Thyroid gland (tissue), 4 donors: ENCODE measurements around the gene KAT2A. TPM values are rescaled to one million over a fixed set of nuclear protein-coding genes. Genes with fewer than 3 reads are reported as not detected.

Source experiments
- DNase-seq, 2 donors: peaks; one replicate each; pipeline ENCODE4 v3.0.0-alpha.2; 2019
- H3K27ac ChIP-seq, 3 donors: fragments of 200-600 bp; sonication (generic); 1 replicate in 2 of 3; 2 replicates in 1 of 3; pipeline ENCODE4 v1.5.1; 2016 to 2019; ENCODE audit warnings: mild to moderate bottlenecking in 1 of 3, moderate library complexity in 1 of 3
- H3K27me3 ChIP-seq: fragments of 200-600 bp; sonication (generic); one replicate; pipeline ENCODE4 v1.5.1; 2019
- H3K36me3 ChIP-seq, 2 donors: fragments of 200-600 bp; sonication (generic); one replicate each; pipeline ENCODE4 v1.5.1; 2016 to 2019
- H3K4me1 ChIP-seq, 2 donors: fragments of 200-600 bp; sonication (generic); one replicate each; pipeline ENCODE4 v1.5.1; 2017 to 2019
- H3K4me3 ChIP-seq, 3 donors: fragments of 200-600 bp; sonication (generic); replicated peaks in 1 of 3; 1 replicate in 2 of 3; 2 replicates in 1 of 3; pipeline ENCODE4 v1.5.1; 2016; ENCODE audit warnings: mild to moderate bottlenecking in 1 of 3
- H3K9me3 ChIP-seq: fragments of 200-600 bp; sonication (generic); one replicate; pipeline ENCODE4 v1.5.1; 2017
- POLR2A ChIP-seq, 2 donors: fragments of 450-650 bp; IDR thresholded peaks; one replicate each; pipeline ENCODE4 v1.6.1; 2017; ENCODE audit warnings: antibody characterized with exemption in 2 of 2, mild to moderate bottlenecking in 2 of 2, moderate library complexity in 1 of 2
- WGBS, 2 donors: methylation state at CpG; one replicate each; pipeline ENCODE4 v1.1.5; 2017; 5-methylcytosine and 5-hydroxymethylcytosine counted together
- intact Hi-C: fragments of 100-400 bp; cut with DNase I; formaldehyde crosslinking; loops from one replicate; pipeline ENCODE4 v1.15.1; 2023
- total RNA-seq, 4 donors: library from RNA; depleted of rRNA; stranded (reverse); fragments of >200 nt; gene quantifications; one replicate each; pipeline ENCODE4 v1.2.3, GENCODE V29; 2016
- TF ChIP-seq, protein P1 (sequence below), 6 experiments: fragments of 200-600 bp in 3 of 6; fragments of 450-650 bp in 3 of 6; sonication (generic) in 3 of 6; IDR thresholded peaks; one replicate each; pipeline ENCODE4 v1.5.1; 2016 to 2019; ENCODE audit warnings: antibody characterized with exemption in 6 of 6, mild to moderate bottlenecking in 2 of 6, inconsistent platforms in 1 of 6, moderate library complexity in 1 of 6

KAT2A gene
- total RNA-seq, 4 donors from 2014 or later, result 14.2 to 37.9 (median 23.3) TPM

DNA sequence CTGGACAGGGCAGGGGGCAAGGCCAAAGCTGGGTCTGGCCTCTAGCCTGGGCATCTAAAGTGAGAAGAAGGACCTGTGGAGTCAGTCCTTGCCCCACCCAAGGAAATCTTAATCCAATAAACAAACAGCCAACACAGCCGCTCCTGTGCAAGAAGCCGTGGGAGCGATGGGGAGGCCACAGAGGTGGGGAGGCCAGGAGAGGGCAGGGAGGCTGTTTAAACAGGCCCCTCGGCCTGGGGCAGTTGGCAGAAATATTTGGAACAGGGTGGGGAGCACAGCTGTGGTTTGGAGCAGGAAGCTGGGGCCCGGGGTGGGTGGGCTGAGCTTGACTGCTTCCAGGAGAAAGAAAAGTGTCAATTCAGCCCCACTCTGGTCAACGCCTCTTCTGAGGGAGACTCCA is 28.2 kb downstream of the KAT2A start:
- Histone ChIP-seq H3K36me3 (no peaks in the 10 kb centered on the region), H3K4me3 (no peak overlapping the region), H3K4me1 (peaks cover under 1 to 2% of the 10 kb centered on the region in 2 donors), H3K27ac (no peak overlapping the region), H3K9me3 (no peaks in the 10 kb centered on the region), H3K27me3 (peaks cover 7% of the 10 kb centered on the region)
- intact Hi-C loops, result no loop called here
- no peak for DNase-seq
- TF ChIP-seq, protein P1, sequence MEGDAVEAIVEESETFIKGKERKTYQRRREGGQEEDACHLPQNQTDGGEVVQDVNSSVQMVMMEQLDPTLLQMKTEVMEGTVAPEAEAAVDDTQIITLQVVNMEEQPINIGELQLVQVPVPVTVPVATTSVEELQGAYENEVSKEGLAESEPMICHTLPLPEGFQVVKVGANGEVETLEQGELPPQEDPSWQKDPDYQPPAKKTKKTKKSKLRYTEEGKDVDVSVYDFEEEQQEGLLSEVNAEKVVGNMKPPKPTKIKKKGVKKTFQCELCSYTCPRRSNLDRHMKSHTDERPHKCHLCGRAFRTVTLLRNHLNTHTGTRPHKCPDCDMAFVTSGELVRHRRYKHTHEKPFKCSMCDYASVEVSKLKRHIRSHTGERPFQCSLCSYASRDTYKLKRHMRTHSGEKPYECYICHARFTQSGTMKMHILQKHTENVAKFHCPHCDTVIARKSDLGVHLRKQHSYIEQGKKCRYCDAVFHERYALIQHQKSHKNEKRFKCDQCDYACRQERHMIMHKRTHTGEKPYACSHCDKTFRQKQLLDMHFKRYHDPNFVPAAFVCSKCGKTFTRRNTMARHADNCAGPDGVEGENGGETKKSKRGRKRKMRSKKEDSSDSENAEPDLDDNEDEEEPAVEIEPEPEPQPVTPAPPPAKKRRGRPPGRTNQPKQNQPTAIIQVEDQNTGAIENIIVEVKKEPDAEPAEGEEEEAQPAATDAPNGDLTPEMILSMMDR (IDR thresholded peaks at IDR 0.05), result no peak
- TF ChIP-seq POLR2A (IDR thresholded peaks at IDR 0.05), result no peak
- 65 to 75% methylated on average over 5 to 6 of the region's 6 CpGs for WGBS, 2 donors

DNA sequence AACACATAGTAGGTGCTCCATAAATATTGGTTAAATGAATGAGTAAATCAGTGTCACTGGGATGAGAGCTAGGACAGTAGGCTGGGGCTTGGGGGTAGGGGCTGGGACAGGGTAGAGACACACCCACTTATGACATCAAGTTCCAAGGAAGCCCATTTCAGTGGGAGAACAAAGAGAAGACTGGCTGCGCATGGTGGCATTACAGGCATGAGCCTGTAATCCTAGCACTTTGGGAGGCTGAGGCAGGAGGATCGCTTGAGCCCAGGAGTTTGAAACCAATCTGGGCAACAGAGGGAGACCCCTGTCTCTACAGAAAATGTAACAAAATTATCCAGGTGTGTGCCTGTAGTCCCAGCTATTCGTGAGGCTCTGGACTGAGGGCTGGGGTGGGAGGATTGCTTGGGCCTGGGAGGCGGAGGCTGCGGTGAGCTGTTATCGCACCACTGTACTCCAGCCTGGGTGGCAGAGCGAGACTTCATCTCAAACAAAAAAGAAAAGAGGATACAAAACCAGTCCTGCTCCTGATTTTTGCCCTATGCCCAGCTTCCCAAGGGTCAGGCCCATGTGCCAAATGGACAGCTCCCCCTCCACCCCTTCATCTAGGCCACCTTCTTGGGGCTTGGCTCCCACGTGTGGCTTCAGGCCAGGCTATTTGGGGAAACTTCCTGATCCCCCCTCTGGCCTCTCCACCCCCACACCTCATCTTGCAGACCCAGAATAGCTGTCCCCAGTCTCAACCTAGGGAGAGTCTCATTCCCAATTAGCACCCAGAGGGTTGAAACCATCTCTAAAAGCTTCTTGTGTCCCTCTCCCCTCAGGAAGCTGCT is 30.0 kb downstream of the KAT2A start:
- H3K4me3 ChIP-seq, result no peak overlapping the region
- no peaks in the 10 kb centered on the region for H3K27me3 ChIP-seq
- H3K9me3 ChIP-seq, result no peaks in the 10 kb centered on the region
- 89% methylated on average over 8 of the region's 8 CpGs for WGBS, 2 donors
- intact Hi-C loops, result no loop called here
- no peak for TF ChIP-seq POLR2A (IDR thresholded peaks at IDR 0.05)
- TF ChIP-seq, protein P1 (IDR thresholded peaks at IDR 0.05), result no peak
- H3K36me3 ChIP-seq, result no peaks in the 10 kb centered on the region
- no peak for DNase-seq
- H3K4me1 ChIP-seq, result no peaks in the 10 kb centered on the region
- H3K27ac ChIP-seq, result no peak overlapping the region

DNA sequence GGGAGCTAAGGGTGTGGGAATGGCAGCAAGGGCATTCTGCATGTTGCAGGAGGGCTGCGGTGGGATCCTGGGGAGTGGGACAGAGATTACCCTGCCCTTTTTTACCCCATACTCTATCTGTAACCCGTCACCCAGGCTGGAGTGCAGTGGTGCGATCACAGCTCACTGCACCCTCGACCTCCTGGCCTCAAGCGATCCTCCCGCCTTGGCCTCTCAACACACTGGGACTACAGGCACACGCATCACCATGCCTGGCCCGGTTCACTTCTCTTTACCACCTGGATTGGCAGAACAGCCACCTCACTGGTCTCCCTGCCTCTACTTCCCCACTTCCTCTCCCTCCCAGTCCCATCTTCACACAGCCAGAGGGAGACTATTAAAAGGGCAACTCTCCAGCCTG is 32.4 kb downstream of the KAT2A start:
- Histone ChIP-seq H3K9me3 (no peaks in the 10 kb centered on the region), H3K27me3 (no peaks in the 10 kb centered on the region), H3K36me3 (no peaks in the 10 kb centered on the region), H3K4me3 (no peak overlapping the region), H3K27ac (no peak overlapping the region), H3K4me1 (no peaks in the 10 kb centered on the region)
- DNase-seq, result no peak
- 86 to 87% methylated on average over 8 of the region's 8 CpGs for WGBS, 2 donors
- TF ChIP-seq, protein P1 (IDR thresholded peaks at IDR 0.05), result no peak
- TF ChIP-seq POLR2A (IDR thresholded peaks at IDR 0.05), result no peak
- intact Hi-C loops, result no loop called here

DNA sequence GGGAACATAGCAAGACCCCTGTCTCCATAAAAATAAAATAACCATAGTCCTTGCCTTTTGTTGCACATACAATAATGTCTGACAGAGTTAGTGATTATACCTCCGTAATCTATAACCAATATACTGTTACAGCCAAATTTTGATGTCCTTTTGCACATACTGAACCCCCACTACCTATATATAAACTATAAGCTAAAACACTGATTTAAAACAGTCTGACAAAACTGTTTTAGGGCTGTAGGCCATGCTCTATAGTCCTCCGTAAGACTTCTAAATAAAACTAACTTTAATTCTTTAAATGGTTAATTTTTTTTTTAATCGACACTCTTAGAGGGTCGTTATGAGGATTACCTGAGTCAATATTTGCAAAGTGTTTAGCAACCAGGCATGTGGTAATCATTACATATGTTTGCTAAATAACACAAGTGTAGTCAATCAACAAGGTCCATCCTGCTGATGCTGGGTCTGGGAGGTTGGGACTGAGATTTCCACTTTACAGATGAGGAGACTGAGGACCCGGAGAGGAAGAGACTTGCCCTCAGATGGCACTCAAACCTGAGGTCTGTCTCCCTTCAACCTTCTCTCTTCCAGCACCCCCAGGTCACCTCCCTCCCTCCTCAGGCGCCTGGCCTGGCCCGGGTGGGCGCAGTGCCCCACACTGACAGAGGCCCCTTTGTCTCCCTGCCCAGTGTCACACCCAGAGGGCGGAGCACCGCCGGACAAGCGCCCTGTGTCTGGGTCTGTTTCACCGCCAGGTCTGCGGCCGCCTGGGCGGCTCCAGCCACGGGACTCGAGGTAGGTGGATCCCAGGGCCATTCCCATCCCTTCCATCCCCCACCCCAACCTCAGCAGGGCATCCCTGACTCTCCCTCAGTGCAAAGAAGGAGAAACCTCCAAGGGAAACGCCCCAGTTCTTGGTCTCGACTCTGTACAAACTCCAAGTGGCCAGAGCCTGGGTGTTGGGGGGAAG is 33.1 kb downstream of the KAT2A start:
- no peaks in the 10 kb centered on the region for H3K27me3 ChIP-seq
- H3K9me3 ChIP-seq, result no peaks in the 10 kb centered on the region
- 63% methylated on average over 13 to 20 of the region's 20 CpGs for WGBS, 2 donors
- no peak overlapping the region for H3K27ac ChIP-seq
- no peak for DNase-seq
- intact Hi-C loops, result no loop called here
- TF ChIP-seq, protein P1 (IDR thresholded peaks at IDR 0.05), result no peak
- TF ChIP-seq POLR2A (IDR thresholded peaks at IDR 0.05), result no peak
- no peak overlapping the region for H3K4me3 ChIP-seq
- H3K4me1 ChIP-seq, result no peaks in the 10 kb centered on the region
- H3K36me3 ChIP-seq, result no peaks in the 10 kb centered on the region
